ENCODE measurements around the gene NPIPA7. TPM values are rescaled to one million over a fixed set of nuclear protein-coding genes. Genes with fewer than 3 reads are reported as not detected.
"Not testable (repeated sequence)": the region's sequence is repeated elsewhere in the genome, so short reads cannot be mapped to it uniquely, and the experiment has no call there.

Gene NPIPA7
- total and polyA plus RNA-seq, 2 of the 4 experiments (the other 2 are of a cell fraction) = 0.36 to 11.9 TPM

DNA sequence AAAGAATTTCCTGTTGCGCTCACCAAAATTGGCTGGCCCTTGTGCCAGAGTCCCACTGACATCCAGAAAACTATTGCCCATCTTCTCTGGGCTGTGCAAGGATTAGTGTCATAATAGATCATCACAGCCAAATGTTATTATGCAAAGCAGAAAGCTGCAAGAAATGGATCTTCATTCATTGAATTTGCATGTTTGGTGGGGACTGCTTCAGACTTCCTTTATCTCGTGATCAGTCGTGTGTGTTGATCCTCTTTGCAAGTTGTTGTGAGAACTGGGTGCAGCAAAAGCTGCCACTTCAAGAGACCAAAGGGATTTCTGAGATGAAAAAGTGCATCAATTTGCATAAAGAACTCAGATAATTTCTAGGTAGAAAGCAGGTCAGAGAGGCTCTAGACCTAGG lies 52.2 kb downstream of the NPIPA7 start:
- BruUV-seq (replicated peaks); H2AFZ ChIP-seq (replicated peaks; ENCODE audit: low read length, poor library complexity); H2BK5ac ChIP-seq (ENCODE audit: low read depth, low read length, poor library complexity, severe bottlenecking); H3K36me3 ChIP-seq (ENCODE audit: control insufficient read depth, insufficient read depth, low read length); CTCF ChIA-PET; H4K8ac ChIP-seq (ENCODE audit: low read depth in 2 of 2, low read length in 2 of 2); ATAC-seq (ENCODE audit: low read depth); H3K27me3 ChIP-seq (ENCODE audit: control insufficient read depth, insufficient read depth, low read length); H2AK5ac ChIP-seq (ENCODE audit: low read depth, low read length); H2BK15ac ChIP-seq (ENCODE audit: low read depth, low read length); H3K79me1 ChIP-seq (ENCODE audit: low read depth in 1 of 2, low read length in 2 of 2); H3K27ac ChIP-seq (ENCODE audit: insufficient read depth, low read length); H3K4me1 ChIP-seq (ENCODE audit: control insufficient read depth, insufficient read depth, low read length); H3K9me1 ChIP-seq (ENCODE audit: insufficient read depth, low read length); H2BK20ac ChIP-seq (ENCODE audit: low read depth, low read length); DNase-seq; H3K9me3 ChIP-seq (ENCODE audit: control insufficient read depth, insufficient read depth, low read length); H3K14ac ChIP-seq (replicated peaks; ENCODE audit: low read depth, low read length); H2AK9ac ChIP-seq (replicated peaks; ENCODE audit: low read depth, low read length, poor library complexity); H3K56ac ChIP-seq (ENCODE audit: extremely low read depth, insufficient read depth, low read length); H3K4ac ChIP-seq (ENCODE audit: low read depth, low read length); H4K20me1 ChIP-seq (ENCODE audit: insufficient read depth, low read length); in situ Hi-C loops (cut with MboI; ENCODE audit: low sequenced_read_pairs); H3K9ac ChIP-seq (ENCODE audit: low read depth, low read length); intact Hi-C loops (cut with micrococcal nuclease); H4K91ac ChIP-seq (ENCODE audit: insufficient read depth, low read depth, low read length); dilution Hi-C loops (cut with HindIII; ENCODE audit: low sequenced_read_pairs, unreplicated experiment); H3K4me3 ChIP-seq (ENCODE audit: insufficient read depth, low read depth, low read length); H3K23ac ChIP-seq (ENCODE audit: low read depth, low read length); H2BK120ac ChIP-seq (ENCODE audit: low read depth, low read length); H3K18ac ChIP-seq (ENCODE audit: low read depth, low read length); H4K5ac ChIP-seq (ENCODE audit: low read depth, low read length); H3K4me2 ChIP-seq (ENCODE audit: low read depth, low read length); POLR2A ChIA-PET (ENCODE audit: unreplicated experiment): not testable (repeated sequence)
- whole genome bisulfite sequencing, 2 experiments (ENCODE audit: extremely low coverage in 2 of 2, insufficient read length in 1 of 2) = no CpG with 5 or more reads among the region's 3 CpGs

GRCh38 chr16:16434711-16435110 lies 55.8 kb downstream of the NPIPA7 start:
- H2BK15ac ChIP-seq (ENCODE audit: low read depth, low read length); H3K9me3 ChIP-seq (ENCODE audit: control insufficient read depth, insufficient read depth, low read length); H3K27me3 ChIP-seq (ENCODE audit: control insufficient read depth, insufficient read depth, low read length); H3K36me3 ChIP-seq (ENCODE audit: control insufficient read depth, insufficient read depth, low read length); H3K56ac ChIP-seq (ENCODE audit: extremely low read depth, insufficient read depth, low read length); H3K4me3 ChIP-seq (ENCODE audit: insufficient read depth, low read depth, low read length); H2BK20ac ChIP-seq (ENCODE audit: low read depth, low read length); H3K9ac ChIP-seq (ENCODE audit: low read depth, low read length); H3K9me1 ChIP-seq (ENCODE audit: insufficient read depth, low read length); H3K4me2 ChIP-seq (ENCODE audit: low read depth, low read length); H4K20me1 ChIP-seq (ENCODE audit: insufficient read depth, low read length); H3K4ac ChIP-seq (ENCODE audit: low read depth, low read length); CTCF ChIA-PET; H3K14ac ChIP-seq (replicated peaks; ENCODE audit: low read depth, low read length); H3K79me1 ChIP-seq (ENCODE audit: low read depth in 1 of 2, low read length in 2 of 2); H2AFZ ChIP-seq (replicated peaks; ENCODE audit: low read length, poor library complexity); dilution Hi-C loops (cut with HindIII; ENCODE audit: low sequenced_read_pairs, unreplicated experiment); H3K27ac ChIP-seq (ENCODE audit: insufficient read depth, low read length); H2BK120ac ChIP-seq (ENCODE audit: low read depth, low read length); BruUV-seq (replicated peaks); in situ Hi-C loops (cut with MboI; ENCODE audit: low sequenced_read_pairs); H3K23ac ChIP-seq (ENCODE audit: low read depth, low read length); DNase-seq; intact Hi-C loops (cut with micrococcal nuclease); H2AK9ac ChIP-seq (replicated peaks; ENCODE audit: low read depth, low read length, poor library complexity); H4K8ac ChIP-seq (ENCODE audit: low read depth in 2 of 2, low read length in 2 of 2); H4K5ac ChIP-seq (ENCODE audit: low read depth, low read length); POLR2A ChIA-PET (ENCODE audit: unreplicated experiment); H3K18ac ChIP-seq (ENCODE audit: low read depth, low read length); H2BK5ac ChIP-seq (ENCODE audit: low read depth, low read length, poor library complexity, severe bottlenecking); ATAC-seq (ENCODE audit: low read depth); H3K4me1 ChIP-seq (ENCODE audit: control insufficient read depth, insufficient read depth, low read length); H2AK5ac ChIP-seq (ENCODE audit: low read depth, low read length); H4K91ac ChIP-seq (ENCODE audit: insufficient read depth, low read depth, low read length): not testable (repeated sequence)
- no CpG with 5 or more reads among the region's 3 CpGs for WGBS, 2 experiments (ENCODE audit: extremely low coverage in 2 of 2, insufficient read length in 1 of 2)
